Left ventricle myocardium inferior (tissue), 1 donor: Measurements from ENCODE around the gene SKI. TPM values are rescaled to one million over a fixed set of nuclear protein-coding genes. Genes with fewer than 3 reads are reported as not detected.

Experiments used
- DNase-seq: peaks from one replicate; pipeline ENCODE4 v3.0.0-alpha.2; 2020
- H3K27ac ChIP-seq: fragments of 200-600 bp; replicated peaks from 2 replicates; pipeline ENCODE4 v1.8.0; 2021
- H3K27me3 ChIP-seq: fragments of 200-600 bp; 2 replicates; pipeline ENCODE4 v1.8.0; 2021; ENCODE audit warnings: low read depth
- H3K36me3 ChIP-seq: fragments of 200-600 bp; 2 replicates; pipeline ENCODE4 v1.8.0; 2021
- H3K4me1 ChIP-seq: fragments of 200-600 bp; 2 replicates; pipeline ENCODE4 v1.8.0; 2021
- H3K4me3 ChIP-seq: fragments of 200-600 bp; 2 replicates; pipeline ENCODE4 v1.8.0; 2021; ENCODE audit warnings: mild to moderate bottlenecking, moderate library complexity
- H3K9me3 ChIP-seq: fragments of 200-600 bp; replicated peaks from 2 replicates; pipeline ENCODE4 v1.8.0; 2021
- CTCF ChIP-seq: fragments of 200-600 bp; IDR thresholded peaks from 2 replicates; pipeline ENCODE4 v1.8.0; 2021; ENCODE audit warnings: antibody characterized with exemption, mild to moderate bottlenecking, borderline replicate concordance
- intact Hi-C: fragments of 100-400 bp; cut with micrococcal nuclease; formaldehyde crosslinking; loops from one replicate; pipeline ENCODE4 v1.11.0; 2022
- total RNA-seq: library from RNA; stranded (reverse); fragmentation: NEBNext Ultra II Directional; extraction: Animal tissue kit (Norgen Biotek cat#: 25700); gene quantifications from one replicate; pipeline ENCODE4 v1.2.1, GENCODE V29; 2021
- donor health status: DM: no; HTN: yes; CAD: no; lungs with severe emphysema.

Gene SKI
- total RNA-seq, 1 donor from 2014 or later, result 37.9 TPM

- no peak for DNase-seq
- Histone ChIP-seq H3K27ac (peak overlapping the region; percentile 18), H3K4me1 (peaks cover 51% of the 10 kb centered on the region), H3K27me3 (no peaks in the 10 kb centered on the region), H3K4me3 (no peak overlapping the region), H3K36me3 (peaks cover 63% of the 10 kb centered on the region), H3K9me3 (no peaks in the 10 kb centered on the region)
- no peak for TF ChIP-seq CTCF
- intact Hi-C loops, result no loop called here
These were observed 76.2 kb downstream of the SKI start for GRCh38 chr1:2304282-2304681.

GRCh38 chr1:2304921-2305681, 77.0 kb downstream of the SKI start:
- Histone ChIP-seq H3K27ac (peak overlapping the region; percentile 18), H3K4me3 (no peak overlapping the region), H3K9me3 (no peaks in the 10 kb centered on the region), H3K27me3 (no peaks in the 10 kb centered on the region), H3K36me3 (peaks cover 63% of the 10 kb centered on the region), H3K4me1 (peaks cover 44% of the 10 kb centered on the region)
- intact Hi-C loops, result no loop called here
- TF ChIP-seq CTCF, result no peak
- DNase-seq, result no peak

GRCh38 chr1:2306151-2306978, 78.2 kb downstream of the SKI start:
- TF ChIP-seq CTCF, result no peak
- Histone ChIP-seq H3K27ac (no peak overlapping the region), H3K27me3 (no peaks in the 10 kb centered on the region), H3K4me1 (peaks cover 40% of the 10 kb centered on the region), H3K4me3 (no peak overlapping the region), H3K9me3 (no peaks in the 10 kb centered on the region), H3K36me3 (peaks cover 63% of the 10 kb centered on the region)
- no peak for DNase-seq
- intact Hi-C loops, result no loop called here

GRCh38 chr1:2307064-2307605, 79.0 kb downstream of the SKI start:
- Histone ChIP-seq H3K36me3 (peaks cover 63% of the 10 kb centered on the region), H3K27ac (no peak overlapping the region), H3K4me3 (no peak overlapping the region), H3K9me3 (no peaks in the 10 kb centered on the region), H3K27me3 (no peaks in the 10 kb centered on the region), H3K4me1 (peaks cover 40% of the 10 kb centered on the region)
- intact Hi-C loops, result no loop called here
- no peak for TF ChIP-seq CTCF
- no peak for DNase-seq

GRCh38 chr1:2307972-2308371, 79.9 kb downstream of the SKI start:
- intact Hi-C loops, result no loop called here
- Histone ChIP-seq H3K36me3 (peaks cover 61% of the 10 kb centered on the region), H3K9me3 (no peaks in the 10 kb centered on the region), H3K4me3 (no peak overlapping the region), H3K27ac (no peak overlapping the region), H3K27me3 (no peaks in the 10 kb centered on the region), H3K4me1 (peaks cover 45% of the 10 kb centered on the region)
- no peak for TF ChIP-seq CTCF
- no peak for DNase-seq
